ENCODE results near the gene SOAT1.
"Not testable (repeated sequence)": the region's sequence is repeated elsewhere in the genome, so short reads cannot be mapped to it uniquely, and the experiment has no call there.

Gene SOAT1

GRCh38 chr1:179293340-179294327 lies at the start of gene SOAT1:
Gene SOAT1, plus strand, starts transcription at chr1:179293797. Its CDS starts 8,888 bp downstream, at chr1:179302685.
- peak within 1 kb of the TSS; percentile 80 for H3K27ac ChIP-seq
- DNase-seq (ENCODE audit: low read depth, low spot score) = no peak

DNA sequence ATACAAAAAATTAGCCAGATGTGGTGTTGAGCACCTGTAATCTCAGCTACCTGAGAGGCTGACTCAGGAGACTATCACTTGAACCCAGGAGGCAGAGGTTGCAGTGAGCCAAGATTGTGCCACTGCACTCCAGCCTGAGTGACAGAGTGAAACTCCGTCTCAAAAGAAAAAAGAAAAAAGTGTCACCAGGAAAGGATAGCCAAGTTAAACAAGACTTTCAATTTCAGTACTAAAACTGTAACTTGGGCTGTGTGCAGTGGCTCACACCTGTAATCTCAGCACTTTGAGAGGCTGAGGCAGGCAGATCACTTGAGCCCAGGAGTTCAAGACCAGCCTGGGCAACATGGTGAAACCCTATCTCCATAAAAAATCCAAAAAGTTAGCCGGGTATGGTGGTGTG lies 48.2 kb upstream of the SOAT1 start:
- DNase-seq (ENCODE audit: low read depth, low spot score); H3K27ac ChIP-seq: not testable (repeated sequence)

DNA sequence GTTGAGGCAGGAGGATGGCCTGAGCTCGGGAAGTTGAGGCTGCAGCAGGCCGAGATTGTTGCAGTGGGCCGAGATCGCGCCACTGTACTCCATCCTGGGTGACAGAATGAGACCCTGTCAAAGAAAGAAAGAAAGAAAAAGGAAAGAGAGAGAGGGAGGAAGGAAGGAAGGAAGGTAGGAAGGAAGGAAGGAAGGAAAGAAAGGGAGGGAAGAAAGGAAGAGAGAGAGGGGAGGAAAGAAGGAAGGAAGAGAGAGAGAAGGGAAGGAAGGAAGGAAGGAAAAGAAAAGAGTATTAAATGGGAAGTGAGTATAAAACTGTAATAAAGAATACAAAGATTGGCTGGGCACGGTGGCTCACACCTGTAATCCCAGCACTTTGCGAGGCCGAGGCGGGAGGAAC lies 45.7 kb upstream of the SOAT1 start:
- H3K27ac ChIP-seq = no peak overlapping the region
- DNase-seq (ENCODE audit: low read depth, low spot score) = no peak

DNA sequence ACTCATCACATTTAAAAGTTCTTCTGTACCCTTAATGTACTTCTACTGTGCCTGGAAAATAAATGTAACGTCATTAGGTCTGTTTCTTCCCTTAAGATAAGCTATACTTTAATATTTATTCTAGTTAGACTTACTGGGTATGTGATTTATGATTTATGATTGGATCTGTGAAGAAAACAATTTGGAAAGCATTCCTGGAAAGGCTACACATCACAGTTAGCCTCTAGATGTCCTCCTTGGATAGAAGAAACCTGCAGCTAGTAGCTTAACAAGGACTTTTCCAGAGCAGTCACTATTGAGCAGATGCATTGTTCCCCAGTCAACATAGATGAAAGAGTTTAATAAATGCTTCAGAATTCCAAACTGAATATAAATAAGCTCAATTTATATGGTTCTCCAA lies 41.9 kb upstream of the SOAT1 start:
- no peak overlapping the region for H3K27ac ChIP-seq
- DNase-seq (ENCODE audit: low read depth, low spot score) = no peak

DNA sequence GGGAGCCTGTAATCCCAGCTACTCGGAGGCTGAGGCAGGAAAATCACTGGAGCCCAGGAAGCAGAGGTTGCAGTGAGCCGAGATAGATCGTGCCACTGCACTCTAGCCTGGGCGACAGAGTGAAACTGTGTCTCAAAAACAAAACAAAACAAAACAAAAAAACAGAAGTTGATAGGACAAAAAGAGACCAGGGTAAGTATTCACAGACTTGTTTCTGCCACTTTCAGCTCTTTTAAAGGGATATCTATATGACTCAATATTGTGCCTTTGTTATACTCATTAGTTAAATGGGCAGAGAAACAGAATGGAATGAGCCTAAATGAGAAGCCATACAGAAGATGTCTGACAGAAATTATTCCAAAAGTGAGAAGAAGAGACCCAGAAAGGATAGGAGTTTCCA lies 41.0 kb upstream of the SOAT1 start:
- no peak for DNase-seq (ENCODE audit: low read depth, low spot score)
- H3K27ac ChIP-seq = no peak overlapping the region

- DNase-seq (ENCODE audit: low read depth, low spot score) = no peak
- no peak overlapping the region for H3K27ac ChIP-seq
These were observed 40.2 kb upstream of the SOAT1 start for GRCh38 chr1:179253286-179253972.

DNA sequence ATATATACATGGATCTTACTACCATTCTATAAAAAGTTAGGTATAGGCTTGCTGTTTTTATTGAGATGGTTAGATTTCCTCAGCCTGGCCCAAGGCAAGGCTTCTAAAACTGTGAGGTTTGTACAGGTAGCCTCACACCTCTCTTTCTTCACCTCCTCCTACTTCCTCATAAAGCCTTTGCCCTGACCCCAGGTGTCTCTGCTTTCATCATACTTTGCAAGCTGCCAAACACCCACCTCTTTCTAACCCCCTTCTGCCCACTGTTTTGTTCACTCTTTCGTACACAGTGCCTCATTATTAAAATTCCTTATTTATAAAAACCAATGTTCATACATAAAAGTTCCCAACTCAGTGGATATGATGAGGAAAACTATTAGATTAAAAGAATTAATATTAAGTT lies 31.4 kb upstream of the SOAT1 start:
- no peak overlapping the region for H3K27ac ChIP-seq
- no peak for DNase-seq (ENCODE audit: low read depth, low spot score)

DNA sequence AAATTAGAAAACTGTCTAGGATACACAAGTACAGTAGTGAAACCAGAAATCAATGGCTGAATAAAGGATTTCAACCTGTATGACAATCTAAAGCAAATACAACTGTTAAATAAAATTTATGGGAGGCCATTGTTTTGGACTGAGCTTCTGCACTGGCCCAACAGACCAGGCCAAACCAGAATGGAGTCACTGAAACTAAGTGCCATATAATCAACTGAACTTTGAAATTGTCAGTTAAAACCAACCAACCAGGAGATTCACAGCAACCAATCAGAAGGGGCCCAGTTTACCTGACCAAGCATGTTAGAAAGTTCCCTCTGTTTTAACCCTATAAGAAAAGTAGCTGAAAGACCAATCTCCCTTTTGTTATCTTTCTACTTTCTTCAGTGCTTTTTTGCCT lies 30.5 kb upstream of the SOAT1 start:
- no peak for DNase-seq (ENCODE audit: low read depth, low spot score)
- H3K27ac ChIP-seq = no peak overlapping the region

GRCh38 chr1:179264507-179264906 lies 29.1 kb upstream of the SOAT1 start:
- no peak overlapping the region for H3K27ac ChIP-seq
- no peak for DNase-seq (ENCODE audit: low read depth, low spot score)

DNA sequence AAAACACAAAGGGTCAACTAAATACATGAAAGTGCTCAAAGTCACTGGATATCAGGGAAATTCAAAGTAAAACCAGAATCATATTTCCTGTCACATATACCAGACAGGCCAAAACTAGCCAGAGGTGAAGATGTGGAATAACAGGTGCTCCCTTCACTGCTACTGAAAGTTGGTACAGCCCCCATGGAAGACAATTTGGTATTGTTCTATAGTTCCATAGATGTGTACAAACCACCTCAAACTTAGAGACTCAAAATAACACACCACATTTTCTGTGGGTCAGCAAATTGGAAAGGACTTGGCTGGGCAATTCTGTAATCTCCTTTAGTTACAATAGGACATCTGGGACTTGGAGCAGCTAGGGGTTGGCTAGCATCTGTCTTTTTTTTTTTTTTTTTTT lies 24.5 kb upstream of the SOAT1 start:
- no peak overlapping the region for H3K27ac ChIP-seq
- DNase-seq (ENCODE audit: low read depth, low spot score) = no peak

DNA sequence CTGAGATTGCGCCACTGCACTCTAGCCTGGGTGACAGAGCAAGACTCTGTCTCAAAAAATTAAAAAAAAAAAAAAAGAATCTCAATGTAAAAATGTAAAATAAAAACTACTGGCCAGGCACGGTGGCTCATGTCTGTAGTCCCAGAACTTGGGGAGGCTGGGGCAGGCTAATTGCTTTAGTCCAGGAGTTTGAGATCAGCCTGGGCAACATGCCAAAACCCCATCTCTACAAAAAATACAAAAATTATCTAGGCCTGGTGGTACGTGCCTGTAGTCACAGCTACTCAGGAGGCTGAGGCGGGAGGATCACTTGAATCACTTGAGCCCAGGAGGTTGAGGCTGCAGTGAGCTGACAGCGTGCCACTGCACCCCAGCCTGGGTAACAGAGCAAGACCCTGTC lies 19.2 kb upstream of the SOAT1 start:
- not testable (repeated sequence) for DNase-seq (ENCODE audit: low read depth, low spot score); H3K27ac ChIP-seq

- no peak overlapping the region for H3K27ac ChIP-seq
- DNase-seq (ENCODE audit: low read depth, low spot score) = no peak
These were observed 14.7 kb upstream of the SOAT1 start for GRCh38 chr1:179278920-179279319.

DNA sequence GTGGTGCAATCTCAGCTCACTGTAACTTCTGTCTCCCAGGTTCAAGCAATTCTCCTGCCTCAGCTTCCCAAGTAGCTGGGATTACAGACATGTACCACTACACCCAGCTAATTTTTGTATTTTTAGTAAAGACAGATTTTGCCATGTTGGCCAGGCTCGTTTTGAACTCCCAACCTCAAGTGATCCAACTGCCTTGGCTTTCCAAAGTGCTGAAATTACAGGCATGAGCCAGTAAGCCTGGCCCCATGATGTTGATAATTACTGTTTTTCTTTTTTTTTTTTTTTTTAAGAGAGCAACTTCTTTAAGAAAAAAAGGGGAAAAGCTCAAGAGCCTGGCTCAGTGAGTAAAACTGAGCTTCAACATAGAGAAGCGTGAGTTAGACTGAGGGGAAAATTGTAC lies 9.6 kb upstream of the SOAT1 start:
- no peak overlapping the region for H3K27ac ChIP-seq
- no peak for DNase-seq (ENCODE audit: low read depth, low spot score)

GRCh38 chr1:179287946-179288345 lies 5.7 kb upstream of the SOAT1 start:
- no peak for DNase-seq (ENCODE audit: low read depth, low spot score)
- no peak overlapping the region for H3K27ac ChIP-seq

- H3K27ac ChIP-seq = no peak overlapping the region
- no peak for DNase-seq (ENCODE audit: low read depth, low spot score)
These were observed 4.6 kb upstream of the SOAT1 start for GRCh38 chr1:179288977-179289376.

DNA sequence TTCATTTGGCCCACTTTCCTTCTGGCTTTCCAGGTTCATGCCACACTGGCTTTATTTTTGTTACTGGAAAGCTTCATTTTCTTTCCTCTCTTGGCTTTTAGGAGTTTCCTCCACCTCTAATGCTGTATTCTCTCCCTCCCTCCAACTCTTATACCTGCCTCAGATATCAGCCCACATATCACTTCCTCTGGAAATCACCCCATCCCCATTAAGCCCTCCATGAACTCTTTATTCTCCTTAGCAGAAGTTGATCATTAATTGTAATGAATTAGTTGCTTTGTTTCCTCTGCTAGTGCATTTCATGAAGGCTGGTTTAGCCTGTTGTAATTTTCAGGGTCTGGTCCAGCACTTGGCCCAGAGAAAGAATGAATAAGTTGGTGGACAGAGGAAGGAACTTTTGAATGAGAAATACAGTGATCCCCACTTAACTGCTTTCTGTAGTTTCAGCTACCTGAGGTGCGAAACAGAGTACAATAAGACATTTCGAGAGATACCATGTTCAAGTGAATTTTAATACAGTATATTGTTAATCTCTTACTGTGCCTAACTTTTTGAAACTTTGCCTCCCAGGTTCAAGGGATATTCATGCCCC lies 1.7 kb downstream of the SOAT1 start:
- H3K27ac ChIP-seq = peak overlapping the region; percentile 80
- no peak for DNase-seq (ENCODE audit: low read depth, low spot score)

GRCh38 chr1:179296356-179297104 lies 2.9 kb downstream of the SOAT1 start:
- no peak overlapping the region for H3K27ac ChIP-seq

GRCh38 chr1:179297105-179297378 lies 3.4 kb downstream of the SOAT1 start:
- H3K27ac ChIP-seq = no peak overlapping the region
- no peak for DNase-seq (ENCODE audit: low read depth, low spot score)

More at GRCh38 chr1:179296356-179297104, 2.9 kb downstream of the SOAT1 start:
- DNase-seq (ENCODE audit: low read depth, low spot score) = no peak

- no peak overlapping the region for H3K27ac ChIP-seq
- no peak for DNase-seq (ENCODE audit: low read depth, low spot score)
These were observed 5.4 kb downstream of the SOAT1 start for GRCh38 chr1:179298952-179299351.

GRCh38 chr1:179300112-179300511 lies 6.5 kb downstream of the SOAT1 start:
- no peak for DNase-seq (ENCODE audit: low read depth, low spot score)
- H3K27ac ChIP-seq = no peak overlapping the region

DNA sequence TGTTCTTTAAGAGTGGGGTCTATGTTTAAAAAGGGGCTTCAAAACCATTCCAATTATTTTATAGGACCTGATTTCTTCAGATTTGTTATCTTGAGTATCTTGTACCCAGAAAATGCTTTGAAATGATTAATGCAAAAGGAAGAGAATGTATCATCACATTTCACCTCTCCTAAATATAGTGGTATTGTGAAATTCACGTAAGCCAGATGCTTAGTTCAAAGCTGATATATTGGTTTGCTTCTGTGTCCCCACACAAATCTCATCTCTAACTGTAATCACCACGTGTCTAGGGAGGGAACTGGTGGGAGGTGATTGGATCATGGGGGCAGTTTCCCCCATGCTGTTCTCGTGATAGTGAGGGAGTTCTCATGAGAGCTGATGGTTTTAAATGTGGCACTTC lies 8.5 kb downstream of the SOAT1 start:
- H3K27ac ChIP-seq = no peak overlapping the region
- no peak for DNase-seq (ENCODE audit: low read depth, low spot score)
